ENCODE data around the gene OTOGL.
"Not testable (repeated sequence)": the region's sequence is repeated elsewhere in the genome, so short reads cannot be mapped to it uniquely, and the experiment has no call there.

OTOGL gene

GRCh38 chr12:80222261-80222660 lies 122.9 kb downstream of the OTOGL start:
- no peaks in the 10 kb centered on the region for H3K9me3 ChIP-seq (ENCODE audit: insufficient read depth, low read depth, low read length)
- TF ChIP-seq, protein P1, sequence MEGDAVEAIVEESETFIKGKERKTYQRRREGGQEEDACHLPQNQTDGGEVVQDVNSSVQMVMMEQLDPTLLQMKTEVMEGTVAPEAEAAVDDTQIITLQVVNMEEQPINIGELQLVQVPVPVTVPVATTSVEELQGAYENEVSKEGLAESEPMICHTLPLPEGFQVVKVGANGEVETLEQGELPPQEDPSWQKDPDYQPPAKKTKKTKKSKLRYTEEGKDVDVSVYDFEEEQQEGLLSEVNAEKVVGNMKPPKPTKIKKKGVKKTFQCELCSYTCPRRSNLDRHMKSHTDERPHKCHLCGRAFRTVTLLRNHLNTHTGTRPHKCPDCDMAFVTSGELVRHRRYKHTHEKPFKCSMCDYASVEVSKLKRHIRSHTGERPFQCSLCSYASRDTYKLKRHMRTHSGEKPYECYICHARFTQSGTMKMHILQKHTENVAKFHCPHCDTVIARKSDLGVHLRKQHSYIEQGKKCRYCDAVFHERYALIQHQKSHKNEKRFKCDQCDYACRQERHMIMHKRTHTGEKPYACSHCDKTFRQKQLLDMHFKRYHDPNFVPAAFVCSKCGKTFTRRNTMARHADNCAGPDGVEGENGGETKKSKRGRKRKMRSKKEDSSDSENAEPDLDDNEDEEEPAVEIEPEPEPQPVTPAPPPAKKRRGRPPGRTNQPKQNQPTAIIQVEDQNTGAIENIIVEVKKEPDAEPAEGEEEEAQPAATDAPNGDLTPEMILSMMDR (conservative IDR thresholded peaks at IDR 0.05; ENCODE audit: low read length) = no peak
- no peak for TF ChIP-seq EZH2phosphoT487 (IDR thresholded peaks at IDR 0.05; ENCODE audit: borderline replicate concordance)
- H3K4me2 ChIP-seq (ENCODE audit: low read depth, low read length, poor library complexity, severe bottlenecking) = peak overlapping the region; percentile 29
- H3K4me3 ChIP-seq (ENCODE audit: low read length, poor library complexity, severe bottlenecking) = no peak overlapping the region
- H3K9ac ChIP-seq (ENCODE audit: low read depth, low read length, poor library complexity, severe bottlenecking) = no peak overlapping the region
- H3K79me2 ChIP-seq (ENCODE audit: insufficient read depth, low read length) = no peaks in the 10 kb centered on the region
- H3K27me3 ChIP-seq (ENCODE audit: insufficient read depth, low read length, poor library complexity, severe bottlenecking) = no peaks in the 10 kb centered on the region
- no peaks in the 10 kb centered on the region for H3K9me2 ChIP-seq (replicated peaks; ENCODE audit: low read depth, low read length)
- H3K4me1 ChIP-seq (ENCODE audit: insufficient read depth, low read length, poor library complexity, severe bottlenecking) = peaks cover 13% of the 10 kb centered on the region
- H3K36me3 ChIP-seq (ENCODE audit: insufficient read depth, low read length) = no peaks in the 10 kb centered on the region
- H4K20me1 ChIP-seq (ENCODE audit: insufficient read depth, low read length, poor library complexity, severe bottlenecking) = no peaks in the 10 kb centered on the region
- H2AFZ ChIP-seq (ENCODE audit: low read length) = 0 out of 2 replicates have a peak overlapping the region, but pooled peaks have one; percentile 41
- no peaks in the 10 kb centered on the region for H3F3A ChIP-seq (ENCODE audit: low read depth)

DNA sequence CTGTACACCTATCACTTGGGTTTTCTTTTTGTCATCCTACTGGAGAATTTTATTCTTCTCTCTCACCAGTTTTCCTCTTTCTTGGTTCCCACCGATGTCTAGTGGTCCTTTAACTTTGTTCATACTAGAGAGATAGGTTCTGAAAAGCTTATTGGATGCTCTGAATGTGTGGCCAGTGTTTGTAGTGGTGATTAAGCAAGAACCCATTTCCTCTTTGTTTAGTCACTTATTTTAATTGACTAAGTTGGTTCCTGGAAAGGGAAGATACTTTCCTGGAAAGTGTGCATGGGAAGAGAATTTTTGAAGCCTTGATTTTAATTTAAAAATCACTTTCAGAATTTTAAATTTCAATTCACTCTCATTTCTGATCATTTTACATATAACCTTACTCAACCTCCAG lies 127.2 kb downstream of the OTOGL start:
- no peaks in the 10 kb centered on the region for H3K9me3 ChIP-seq (ENCODE audit: insufficient read depth, low read depth, low read length)
- H3K36me3 ChIP-seq (ENCODE audit: insufficient read depth, low read length) = no peaks in the 10 kb centered on the region
- no peaks in the 10 kb centered on the region for H3F3A ChIP-seq (ENCODE audit: low read depth)
- H3K9me2 ChIP-seq (replicated peaks; ENCODE audit: low read depth, low read length) = no peaks in the 10 kb centered on the region
- no peaks in the 10 kb centered on the region for H3K79me2 ChIP-seq (ENCODE audit: insufficient read depth, low read length)
- peaks cover 20% of the 10 kb centered on the region for H3K4me1 ChIP-seq (ENCODE audit: insufficient read depth, low read length, poor library complexity, severe bottlenecking)
- TF ChIP-seq, protein P1 (conservative IDR thresholded peaks at IDR 0.05; ENCODE audit: low read length) = no peak
- TF ChIP-seq EZH2phosphoT487 (IDR thresholded peaks at IDR 0.05; ENCODE audit: borderline replicate concordance) = no peak
- no peak overlapping the region for H3K4me2 ChIP-seq (ENCODE audit: low read depth, low read length, poor library complexity, severe bottlenecking)
- no peak overlapping the region for H3K4me3 ChIP-seq (ENCODE audit: low read length, poor library complexity, severe bottlenecking)
- no peak overlapping the region for H2AFZ ChIP-seq (ENCODE audit: low read length)
- no peaks in the 10 kb centered on the region for H3K27me3 ChIP-seq (ENCODE audit: insufficient read depth, low read length, poor library complexity, severe bottlenecking)
- H3K9ac ChIP-seq (ENCODE audit: low read depth, low read length, poor library complexity, severe bottlenecking) = no peak overlapping the region
- H4K20me1 ChIP-seq (ENCODE audit: insufficient read depth, low read length, poor library complexity, severe bottlenecking) = no peaks in the 10 kb centered on the region

DNA sequence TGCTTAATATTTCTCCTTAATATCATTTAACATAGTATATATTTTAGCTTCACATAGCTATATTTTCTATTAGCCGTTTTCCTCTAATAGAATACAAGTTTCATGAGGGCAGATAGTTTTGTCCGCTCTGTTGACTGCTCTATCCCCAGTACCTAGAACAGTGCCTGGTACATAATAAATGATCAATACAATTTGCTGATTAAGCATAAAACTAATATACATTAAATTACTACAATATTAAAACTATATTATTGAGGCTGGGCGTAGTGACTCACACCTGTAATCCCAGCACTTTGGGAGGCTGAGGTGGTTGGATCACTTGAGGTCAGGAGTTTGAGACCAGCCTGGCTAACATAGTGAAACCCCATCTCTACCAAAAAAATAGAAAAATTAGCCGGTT lies 128.6 kb downstream of the OTOGL start:
- H4K20me1 ChIP-seq (ENCODE audit: insufficient read depth, low read length, poor library complexity, severe bottlenecking); H3K27me3 ChIP-seq (ENCODE audit: insufficient read depth, low read length, poor library complexity, severe bottlenecking); H3K4me3 ChIP-seq (ENCODE audit: low read length, poor library complexity, severe bottlenecking); H3K79me2 ChIP-seq (ENCODE audit: insufficient read depth, low read length); H3F3A ChIP-seq (ENCODE audit: low read depth); H3K9me2 ChIP-seq (replicated peaks; ENCODE audit: low read depth, low read length); H3K9ac ChIP-seq (ENCODE audit: low read depth, low read length, poor library complexity, severe bottlenecking); H3K4me2 ChIP-seq (ENCODE audit: low read depth, low read length, poor library complexity, severe bottlenecking); H3K36me3 ChIP-seq (ENCODE audit: insufficient read depth, low read length); H2AFZ ChIP-seq (ENCODE audit: low read length); H3K9me3 ChIP-seq (ENCODE audit: insufficient read depth, low read depth, low read length); H3K4me1 ChIP-seq (ENCODE audit: insufficient read depth, low read length, poor library complexity, severe bottlenecking): not testable (repeated sequence)

DNA sequence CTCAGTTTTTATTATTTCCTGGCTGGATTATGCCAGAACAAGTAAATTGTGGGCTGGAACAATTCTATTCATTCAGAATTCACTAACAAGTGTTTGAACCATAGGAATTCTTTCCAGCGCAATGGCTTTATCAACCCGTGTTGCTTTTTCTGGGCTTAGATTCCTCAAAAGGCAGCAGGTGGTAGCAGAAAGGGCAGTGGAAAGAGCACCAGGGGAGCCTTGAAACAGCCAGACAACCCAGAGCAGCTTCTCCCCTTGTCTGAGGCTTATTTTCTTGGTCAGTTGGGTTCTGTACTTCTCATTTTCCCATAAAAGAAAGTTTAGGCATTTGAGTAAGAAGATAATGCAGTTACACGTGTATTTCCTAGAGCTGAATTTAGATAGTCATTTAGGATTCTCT lies 130.7 kb downstream of the OTOGL start:
- no peaks in the 10 kb centered on the region for H3K27me3 ChIP-seq (ENCODE audit: insufficient read depth, low read length, poor library complexity, severe bottlenecking)
- no peaks in the 10 kb centered on the region for H3K9me3 ChIP-seq (ENCODE audit: insufficient read depth, low read depth, low read length)
- no peak overlapping the region for H3K4me3 ChIP-seq (ENCODE audit: low read length, poor library complexity, severe bottlenecking)
- H3K4me1 ChIP-seq (ENCODE audit: insufficient read depth, low read length, poor library complexity, severe bottlenecking) = peaks cover 7% of the 10 kb centered on the region
- TF ChIP-seq, protein P1 (conservative IDR thresholded peaks at IDR 0.05; ENCODE audit: low read length) = no peak
- no peak for TF ChIP-seq EZH2phosphoT487 (IDR thresholded peaks at IDR 0.05; ENCODE audit: borderline replicate concordance)
- H3K36me3 ChIP-seq (ENCODE audit: insufficient read depth, low read length) = no peaks in the 10 kb centered on the region
- no peaks in the 10 kb centered on the region for H4K20me1 ChIP-seq (ENCODE audit: insufficient read depth, low read length, poor library complexity, severe bottlenecking)
- H3K4me2 ChIP-seq (ENCODE audit: low read depth, low read length, poor library complexity, severe bottlenecking) = no peak overlapping the region
- H3K79me2 ChIP-seq (ENCODE audit: insufficient read depth, low read length) = no peaks in the 10 kb centered on the region
- H3K9me2 ChIP-seq (replicated peaks; ENCODE audit: low read depth, low read length) = no peaks in the 10 kb centered on the region
- no peak overlapping the region for H2AFZ ChIP-seq (ENCODE audit: low read length)
- H3K9ac ChIP-seq (ENCODE audit: low read depth, low read length, poor library complexity, severe bottlenecking) = no peak overlapping the region
- no peaks in the 10 kb centered on the region for H3F3A ChIP-seq (ENCODE audit: low read depth)
